Gastrocnemius medialis (tissue), 4 donors: ENCODE data around the gene ERCC1. TPM values are rescaled to one million over a fixed set of nuclear protein-coding genes. Genes with fewer than 3 reads are reported as not detected.

Experiments used
- ATAC-seq, 2 donors: fragments of 150-250 bp; one replicate each; pipeline ENCODE4 v1.9.1; 2016
- DNase-seq, 2 donors: peaks; one replicate each; pipeline ENCODE4 v3.0.0-alpha.2; 2019
- H3K27ac ChIP-seq, 4 donors: fragments of 200-600 bp; sonication (generic); 1 replicate in 1 of 4; 2 replicates in 3 of 4; pipeline ENCODE4 v1.5.1; 2016 to 2018; ENCODE audit warnings: mild to moderate bottlenecking in 2 of 4, moderate library complexity in 1 of 4
- H3K27me3 ChIP-seq, 3 donors: fragments of 200-600 bp; sonication (generic) in 2 of 3; 1 replicate in 1 of 3; 2 replicates in 2 of 3; pipeline versions ENCODE4 v1.5.1 to v1.6.0; 2016 to 2019; ENCODE audit warnings: mild to moderate bottlenecking in 1 of 3, moderate library complexity in 1 of 3
- H3K36me3 ChIP-seq, 2 donors: fragments of 200-600 bp; sonication (generic) in 1 of 2; one replicate each; pipeline ENCODE4 v1.5.1; 2017 to 2018
- H3K4me1 ChIP-seq, 2 donors: fragments of 200-600 bp; sonication (generic) in 1 of 2; one replicate each; pipeline ENCODE4 v1.5.1; 2016 to 2017; ENCODE audit warnings: mild to moderate bottlenecking in 2 of 2
- H3K4me3 ChIP-seq, 4 donors: fragments of 200-600 bp; sonication (generic) in 3 of 4; 1 replicate in 1 of 4; 2 replicates in 3 of 4; pipeline ENCODE4 v1.5.1; 2016 to 2019; ENCODE audit warnings: mild to moderate bottlenecking in 2 of 4
- H3K9me3 ChIP-seq, 3 donors: fragments of 200-600 bp; sonication (generic) in 2 of 3; 1 replicate in 1 of 3; 2 replicates in 2 of 3; pipeline ENCODE4 v1.5.1; 2016 to 2019
- CTCF ChIP-seq, 5 experiments: fragments of 450-650 bp in 3 of 5; fragments of 200-600 bp in 2 of 5; sonication (generic) in 2 of 5; IDR thresholded peaks in 4 of 5; conservative IDR thresholded peaks in 1 of 5; 1 replicate in 4 of 5; 2 replicates in 1 of 5; pipeline ENCODE4 v1.5.1; 2016 to 2019; ENCODE audit warnings: antibody characterized with exemption in 5 of 5, mild to moderate bottlenecking in 3 of 5, moderate library complexity in 3 of 5
- POLR2A ChIP-seq, 2 donors: fragments of 450-650 bp; IDR thresholded peaks; one replicate each; pipeline ENCODE4 v1.6.1; 2017; ENCODE audit warnings: antibody characterized with exemption in 2 of 2, mild to moderate bottlenecking in 2 of 2, moderate library complexity in 2 of 2
- in situ Hi-C, 4 donors: fragments of 200-750 bp; cut with MboI; loops; one replicate each; pipeline versions ENCODE4 v1.15.0 to v1.8.0; 2017; ENCODE audit warnings: low sequenced_read_pairs in 4 of 4
- intact Hi-C: fragments of 100-400 bp; cut with DNase I; formaldehyde crosslinking; loops from one replicate; pipeline ENCODE4 v1.15.1; 2023; ENCODE audit warnings: low total_unique reads
- total RNA-seq, 4 donors: library from RNA; depleted of rRNA; stranded (reverse); fragments of >200 nt; gene quantifications; one replicate each; pipeline versions ENCODE4 v1.1.0 to v1.2.3, GENCODE V29; 2016

Gene ERCC1
- total RNA-seq, 4 donors from 2014 or later: 92.1 to 185 (median 103) TPM

GRCh38 chr19:45451131-45451849, 27.6 kb upstream of the ERCC1 start:
- DNase-seq (no peak), ATAC-seq (no peak)
- peak overlapping the region; percentile 65 to 82 (median 71) for H3K27ac ChIP-seq
- H3K27me3 ChIP-seq: no peaks in the 10 kb centered on the region
- peak overlapping the region; percentile 58 to 89 (median 66) for H3K4me3 ChIP-seq
- in situ Hi-C loops: no loop called here
- TF ChIP-seq POLR2A (IDR thresholded peaks at IDR 0.05) (no peak), CTCF (IDR thresholded peaks at IDR 0.05 in 4 of 5, conservative IDR thresholded peaks at IDR 0.05 in 1 of 5) (no peak)
- H3K4me1 ChIP-seq: peaks cover 26 to 37% of the 10 kb centered on the region in 2 donors
- H3K36me3 ChIP-seq: no peaks in the 10 kb centered on the region
- intact Hi-C loops: loop anchor here (2.0 kb wide), 1 partner anchor 16 kb away; the partner anchor contains the start of gene FOSB
- no peaks in the 10 kb centered on the region for H3K9me3 ChIP-seq

- ATAC-seq (peak in 1 of 2 donors; percentile 7), DNase-seq (no peak)
- intact Hi-C loops: loop anchor here (2.0 kb wide), 1 partner anchor 17 kb away; the partner anchor contains the start of gene FOSB
- H3K9me3 ChIP-seq: no peaks in the 10 kb centered on the region
- no peaks in the 10 kb centered on the region for H3K27me3 ChIP-seq
- H3K4me3 ChIP-seq: peak overlapping the region; percentile 58 to 89 (median 66)
- H3K27ac ChIP-seq: peak overlapping the region; percentile 42 to 74 (median 60)
- peaks cover 15 to 25% of the 10 kb centered on the region in 2 donors for H3K4me1 ChIP-seq
- in situ Hi-C loops: no loop called here
- H3K36me3 ChIP-seq: no peaks in the 10 kb centered on the region
- TF ChIP-seq CTCF (IDR thresholded peaks at IDR 0.05 in 4 of 5, conservative IDR thresholded peaks at IDR 0.05 in 1 of 5) (no peak), POLR2A (IDR thresholded peaks at IDR 0.05) (no peak)
These were observed 26.3 kb upstream of the ERCC1 start for GRCh38 chr19:45450012-45450333.

- intact Hi-C loops: no loop called here
- Histone ChIP-seq H3K4me3 (no peak overlapping the region), H3K27ac (no peak overlapping the region)
These were observed 25.2 kb upstream of the ERCC1 start for GRCh38 chr19:45448887-45449299.

GRCh38 chr19:45448425-45448756, 24.7 kb upstream of the ERCC1 start:
- Histone ChIP-seq H3K27me3 (no peaks in the 10 kb centered on the region), H3K9me3 (no peaks in the 10 kb centered on the region), H3K4me3 (no peak overlapping the region), H3K27ac (no peak overlapping the region), H3K36me3 (no peaks in the 10 kb centered on the region), H3K4me1 (peaks cover 18 to 26% of the 10 kb centered on the region in 2 donors)
- DNase-seq (no peak), ATAC-seq (no peak)
- TF ChIP-seq POLR2A (IDR thresholded peaks at IDR 0.05): no peak
- TF ChIP-seq CTCF (IDR thresholded peaks at IDR 0.05 in 4 of 5, conservative IDR thresholded peaks at IDR 0.05 in 1 of 5): no peak
- in situ Hi-C loops: no loop called here
- intact Hi-C loops: no loop called here

More at GRCh38 chr19:45448887-45449299, 25.2 kb upstream of the ERCC1 start:
- ATAC-seq (no peak), DNase-seq (no peak)
- in situ Hi-C loops: no loop called here
- Histone ChIP-seq H3K27me3 (no peaks in the 10 kb centered on the region), H3K36me3 (no peaks in the 10 kb centered on the region), H3K9me3 (no peaks in the 10 kb centered on the region), H3K4me1 (peaks cover 18 to 26% of the 10 kb centered on the region in 2 donors)
- no peak for TF ChIP-seq POLR2A (IDR thresholded peaks at IDR 0.05)
- TF ChIP-seq CTCF (IDR thresholded peaks at IDR 0.05 in 4 of 5, conservative IDR thresholded peaks at IDR 0.05 in 1 of 5): no peak
